Measurements from ENCODE around the gene MOB3B. TPM values are rescaled to one million over a fixed set of nuclear protein-coding genes. Genes with fewer than 3 reads are reported as not detected.

The MOB3B gene
- total and polyA plus RNA-seq, 2 of the 13 experiments (the other 11 are each of a cell fraction or from before 2014, with no cell fraction given), result 0.03 to 0.09 TPM

GRCh38 chr9:27541740-27542139 lies 12.1 kb upstream of the MOB3B start:
- ChIA-PET CTCF (ENCODE audit: low intra/inter-chr PET ratio, low total read pairs) (no interaction called here), POLR2A (no interaction called here)
- no peak for FAIRE-seq
- intact Hi-C loops (cut with micrococcal nuclease; ENCODE audit: unreplicated experiment) (no loop called here), in situ Hi-C loops (cut with HindIII; ENCODE audit: extremely low pct_ligation_motif_present, low pct_unique_long_range_greater_than_20kb) (no loop called here)
- no peak overlapping the region for H2AFZ ChIP-seq (ENCODE audit: low read length)
- peaks cover 38% of the 10 kb centered on the region for H3K4me1 ChIP-seq (ENCODE audit: insufficient read depth, low read length)
- H3K9ac ChIP-seq (ENCODE audit: insufficient read depth, low read depth, low read length), result no peak overlapping the region
- ATAC-seq, result no peak
- no peaks in the 10 kb centered on the region for H3K9me3 ChIP-seq (ENCODE audit: low read length)
- H4K20me1 ChIP-seq (ENCODE audit: insufficient read depth, low read length), result no peaks in the 10 kb centered on the region
- no peaks in the 10 kb centered on the region for H3K36me3 ChIP-seq (replicated peaks in 1 of 2; ENCODE audit: control insufficient read depth in 1 of 2, insufficient read depth in 2 of 2, low read length in 2 of 2)
- BruUV-seq (replicated peaks), result no TSS peak
- H3K4me3 ChIP-seq (replicated peaks in 1 of 3; ENCODE audit: insufficient read depth in 1 of 3, low read depth in 2 of 3, low read length in 3 of 3), result no peak overlapping the region
- no peaks in the 10 kb centered on the region for H3K79me2 ChIP-seq (ENCODE audit: insufficient read depth, low read length)
- no peaks in the 10 kb centered on the region for H3K27me3 ChIP-seq (ENCODE audit: control insufficient read depth in 1 of 2, insufficient read depth in 2 of 2, low read length in 2 of 2)
- H3K27ac ChIP-seq (ENCODE audit: extremely low read length, insufficient read depth, low read length), result no peak overlapping the region
- no peak overlapping the region for H3K4me2 ChIP-seq (ENCODE audit: low read depth, low read length)
- DNase-seq (ENCODE audit: low spot score), result no peak
- 99% methylated on average over 4 of the region's 4 CpGs for WGBS (ENCODE audit: low lambda C conversion rate)
- no peak for TF ChIP-seq RCOR2 (CRISPR knock-in tag; IDR thresholded peaks at IDR 0.05)
- no peak for TF ChIP-seq KLF12 (CRISPR knock-in tag; IDR thresholded peaks at IDR 0.05; ENCODE audit: borderline replicate concordance)
- TF ChIP-seq RORA (CRISPR knock-in tag; IDR thresholded peaks at IDR 0.05), result no peak
- no peak for TF ChIP-seq PCBP2 (optimal IDR thresholded peaks at IDR 0.05; ENCODE audit: low read depth, low read length, poor library complexity, severe bottlenecking)
- TF ChIP-seq TCF7 (IDR thresholded peaks at IDR 0.05; ENCODE audit: low read depth), result no peak
- TF ChIP-seq AHDC1 (CRISPR knock-in tag; IDR thresholded peaks at IDR 0.05; ENCODE audit: borderline replicate concordance), result no peak
- TF ChIP-seq ZNF646 (CRISPR knock-in tag; IDR thresholded peaks at IDR 0.05), result no peak
- TF ChIP-seq ZBTB26 (CRISPR knock-in tag; IDR thresholded peaks at IDR 0.05; ENCODE audit: borderline replicate concordance), result no peak
- no peak for TF ChIP-seq MYNN (CRISPR knock-in tag; IDR thresholded peaks at IDR 0.05; ENCODE audit: low read depth)
- TF ChIP-seq ZNF788 (CRISPR knock-in tag; IDR thresholded peaks at IDR 0.05; ENCODE audit: borderline replicate concordance), result no peak

Data from HepG2 (cell line).